Hepatocyte (in vitro differentiated cells): Measurements from ENCODE around the gene PRSS53.

Experiments
- CTCF ChIP-seq: fragments of 200-600 bp; sonication (generic); IDR thresholded peaks from 2 replicates; pipeline ENCODE4 v1.5.1; 2016; ENCODE audit warnings: antibody characterized with exemption, mild to moderate bottlenecking; ENCODE audit not compliant: poor library complexity
- EZH2 ChIP-seq: fragments of 200-600 bp; sonication (generic); IDR thresholded peaks from 2 replicates; pipeline ENCODE4 v1.6.1; 2016; ENCODE audit warnings: antibody characterized with exemption, mild to moderate bottlenecking, borderline replicate concordance
- EZH2phosphoT487 ChIP-seq: fragments of 200-600 bp; sonication (generic); IDR thresholded peaks from one replicate; pipeline ENCODE4 v1.6.1; 2018; ENCODE audit warnings: antibody characterized with exemption, mild to moderate bottlenecking, low read depth, moderate library complexity; ENCODE audit not compliant: unreplicated experiment, severe bottlenecking

GRCh38 chr16:31086629-31086906 is 2.2 kb downstream of the PRSS53 start:
- TF ChIP-seq CTCF, result no peak
- no peak for TF ChIP-seq EZH2
- TF ChIP-seq EZH2phosphoT487, result no peak
